Spleen (tissue), 11 donors: Measurements from ENCODE around the gene ARID3A. TPM values are rescaled to one million over a fixed set of nuclear protein-coding genes. Genes with fewer than 3 reads are reported as not detected.
A peak's percentile ranks its signal among the peaks of the same experiment; 100 is the strongest.

ENCODE experiments used
- DNase-seq: peaks from one replicate; pipeline ENCODE4 v3.0.0-alpha.2; 2020
- H3K27ac ChIP-seq, 8 donors: fragments of 200-600 bp; sonication (generic) in 7 of 8; 1 replicate in 4 of 8; 2 replicates in 4 of 8; pipeline versions ENCODE4 v1.5.0 to v1.8.0; 2016 to 2021; ENCODE audit warnings: inconsistent platforms in 4 of 8, mild to moderate bottlenecking in 4 of 8, moderate library complexity in 1 of 8
- H3K27me3 ChIP-seq, 7 donors: fragments of 200-600 bp; sonication (generic) in 6 of 7; replicated peaks in 1 of 7; 1 replicate in 4 of 7; 2 replicates in 3 of 7; pipeline versions ENCODE4 v1.5.0 to v1.8.0; 2016 to 2021; ENCODE audit warnings: inconsistent platforms in 3 of 7, mild to moderate bottlenecking in 1 of 7
- H3K36me3 ChIP-seq, 6 donors: fragments of 200-600 bp; sonication (generic) in 5 of 6; 1 replicate in 4 of 6; 2 replicates in 2 of 6; pipeline versions ENCODE4 v1.5.0 to v1.8.0; 2016 to 2021; ENCODE audit warnings: inconsistent platforms in 2 of 6
- H3K4me1 ChIP-seq, 6 donors: fragments of 200-600 bp; sonication (generic) in 5 of 6; 1 replicate in 3 of 6; 2 replicates in 3 of 6; pipeline versions ENCODE4 v1.5.0 to v1.8.0; 2016 to 2021; ENCODE audit warnings: inconsistent platforms in 3 of 6
- H3K4me3 ChIP-seq, 8 donors: fragments of 200-600 bp; sonication (generic) in 7 of 8; 1 replicate in 4 of 8; 2 replicates in 4 of 8; pipeline versions ENCODE4 v1.5.0 to v1.8.0; 2016 to 2021; ENCODE audit warnings: inconsistent platforms in 4 of 8, mild to moderate bottlenecking in 4 of 8, moderate library complexity in 2 of 8
- H3K9me3 ChIP-seq, 8 donors: fragments of 200-600 bp; sonication (generic) in 7 of 8; 1 replicate in 4 of 8; 2 replicates in 4 of 8; pipeline versions ENCODE4 v1.5.0 to v1.8.0; 2016 to 2021; ENCODE audit warnings: inconsistent platforms in 4 of 8
- CTCF ChIP-seq, 11 experiments: fragments of 200-600 bp in 7 of 11; fragments of 450-650 bp in 4 of 11; sonication (generic) in 4 of 11; IDR thresholded peaks in 8 of 11; conservative IDR thresholded peaks in 3 of 11; 1 replicate in 7 of 11; 2 replicates in 4 of 11; pipeline versions ENCODE4 v1.4.0 to v1.8.0; 2016 to 2021; ENCODE audit warnings: antibody characterized with exemption in 11 of 11, inconsistent platforms in 4 of 11, mild to moderate bottlenecking in 1 of 11
- POLR2A ChIP-seq, 3 donors: fragments of 450-650 bp; IDR thresholded peaks; one replicate each; pipeline ENCODE4 v1.5.1; 2017; ENCODE audit warnings: antibody characterized with exemption in 3 of 3, mild to moderate bottlenecking in 1 of 3
- POLR2AphosphoS5 ChIP-seq, 3 donors: sonication (generic); formaldehyde crosslinking; IDR thresholded peaks; one replicate each; pipeline ENCODE4 v1.5.1; 2017; ENCODE audit warnings: antibody characterized with exemption in 3 of 3
- WGBS, 5 donors: extraction: QIAGEN DNeasy Blood & Tissue Kit in 3 of 5; methylation state at CpG; one replicate each; pipeline versions ENCODE4 v1.1.5 to v1.1.7; 2013 to 2018; 5-methylcytosine and 5-hydroxymethylcytosine counted together
- intact Hi-C: fragments of 100-400 bp; cut with DNase I; formaldehyde crosslinking; loops from one replicate; pipeline ENCODE4 v1.15.0; 2023; ENCODE audit warnings: low total_unique reads
- polyA plus RNA-seq, 3 donors: library from polyadenylated mRNA; stranded (reverse); fragments of 200-250 nt; gene quantifications; one replicate each; pipeline ENCODE4 v1.2.1, GENCODE V29; 2013
- total RNA-seq, 7 donors: library from RNA; depleted of rRNA in 3 of 7; stranded (reverse); fragments of >200 nt in 3 of 7; fragmentation: NEBNext Ultra II Directional in 4 of 7; extraction: Animal tissue kit (Norgen Biotek cat#: 25700) in 4 of 7; gene quantifications; one replicate each; pipeline versions ENCODE4 v1.1.0 to v1.2.1, GENCODE V29; 2016 to 2021
- donor health status: healthy with polysubstance abuse.
- donor health status: DM: no; HTN: no; CAD: no; lungs with moderate emphysema.
- donor health status: DM: no; HTN: no; CAD: no.
- donor health status: Bipolar disorder and iron deficiency.
- donor health status: healthy.
- donor health status: DM: no; HTN: no; CAD: no.
- donor health status: DM: yes; HTN: yes; CAD: no.

ARID3A gene
- total and polyA plus RNA-seq, 10 donors, result 2.5 to 42.5 (median 17.7) TPM

- H3K9me3 ChIP-seq, result no peaks in the 10 kb centered on the region
- WGBS, 5 donors, result 7 to 19% (median 10%) methylated on average over 12 to 31 of the region's 31 CpGs
- H3K4me3 ChIP-seq, result peak overlapping the region; percentile 43 to 90 (median 87)
- peaks cover 11 to 79% (median 56%) of the 10 kb centered on the region in 6 donors for H3K4me1 ChIP-seq
- peak overlapping the region; percentile 86 to 98 (median 95) for H3K27ac ChIP-seq
- peaks cover 0 to 10% (median 4%) of the 10 kb centered on the region in 6 donors for H3K36me3 ChIP-seq
- TF ChIP-seq POLR2AphosphoS5 (IDR thresholded peaks at IDR 0.05), result no peak
- no peak for TF ChIP-seq CTCF (IDR thresholded peaks at IDR 0.05 in 8 of 11, conservative IDR thresholded peaks at IDR 0.05 in 3 of 11)
- no peak for TF ChIP-seq POLR2A (IDR thresholded peaks at IDR 0.05)
- no peak for DNase-seq
- intact Hi-C loops, result loop anchor here (2.0 to 10.0 kb wide), 2 partner anchors 58 to 140 kb away; no protein-coding TSS in a partner anchor
- H3K27me3 ChIP-seq, result peaks cover 2 to 19% (median 13%) of the 10 kb centered on the region in 7 donors
Measured at GRCh38 chr19:924553-925086, 1.2 kb upstream of the ARID3A start.

- TF ChIP-seq POLR2AphosphoS5 (IDR thresholded peaks at IDR 0.05) (no peak), CTCF (IDR thresholded peaks at IDR 0.05 in 8 of 11, conservative IDR thresholded peaks at IDR 0.05 in 3 of 11) (no peak), POLR2A (IDR thresholded peaks at IDR 0.05) (no peak)
- Histone ChIP-seq H3K9me3 (no peaks in the 10 kb centered on the region), H3K27ac (peak overlapping the region; percentile 86 to 98 (median 95)), H3K4me3 (peak overlapping the region; percentile 43 to 90 (median 87)), H3K27me3 (peaks cover 0 to 14% (median 9%) of the 10 kb centered on the region in 7 donors), H3K4me1 (peaks cover 9 to 79% (median 51%) of the 10 kb centered on the region in 6 donors), H3K36me3 (peaks cover 0 to 15% (median 9%) of the 10 kb centered on the region in 6 donors)
- intact Hi-C loops, result loop anchor here (2.0 to 10.0 kb wide), 2 partner anchors 58 to 140 kb away; no protein-coding TSS in a partner anchor
- no peak for DNase-seq
- 0 to 2% (median 0%) methylated on average over 13 to 39 of the region's 39 CpGs for WGBS, 5 donors
Measured at GRCh38 chr19:925087-925525, 729 bp upstream of the ARID3A start.

- WGBS, 5 donors, result 0 to 1% (median 0%) methylated on average over 9 to 21 of the region's 21 CpGs
- peak overlapping the region; percentile 43 to 90 (median 87) for H3K4me3 ChIP-seq
- H3K36me3 ChIP-seq, result peaks cover 0 to 27% (median 11%) of the 10 kb centered on the region in 6 donors
- H3K9me3 ChIP-seq, result no peaks in the 10 kb centered on the region
- no peak for DNase-seq
- peaks cover 0 to 76% (median 40%) of the 10 kb centered on the region in 6 donors for H3K4me1 ChIP-seq
- H3K27ac ChIP-seq, result peak overlapping the region; percentile 22 to 98 (median 95)
- H3K27me3 ChIP-seq, result peaks cover 0 to 3% (median 0%) of the 10 kb centered on the region in 7 donors
- TF ChIP-seq CTCF (IDR thresholded peaks at IDR 0.05 in 8 of 11, conservative IDR thresholded peaks at IDR 0.05 in 3 of 11) (no peak), POLR2AphosphoS5 (IDR thresholded peaks at IDR 0.05) (no peak), POLR2A (IDR thresholded peaks at IDR 0.05) (no peak)
- intact Hi-C loops, result loop anchor here (10.0 kb wide), 1 partner anchor 141 kb away; no protein-coding TSS in a partner anchor
Measured at GRCh38 chr19:926323-926588, 421 bp downstream of the ARID3A start.

- H3K27ac ChIP-seq, result peak overlapping the region; percentile 22 to 98 (median 95)
- peak; percentile 94 for DNase-seq
- H3K4me3 ChIP-seq, result peak overlapping the region; percentile 43 to 90 (median 87)
- H3K27me3 ChIP-seq, result no peaks in the 10 kb centered on the region
- H3K9me3 ChIP-seq, result no peaks in the 10 kb centered on the region
- peaks cover 0 to 31% (median 11%) of the 10 kb centered on the region in 6 donors for H3K36me3 ChIP-seq
- intact Hi-C loops, result loop anchor here (10.0 kb wide), 1 partner anchor 142 kb away; no protein-coding TSS in a partner anchor
- peaks cover 0 to 76% (median 36%) of the 10 kb centered on the region in 6 donors for H3K4me1 ChIP-seq
- WGBS, 5 donors, result 1 to 2% (median 1%) methylated on average over 46 to 52 of the region's 52 CpGs
- TF ChIP-seq CTCF (IDR thresholded peaks at IDR 0.05 in 8 of 11, conservative IDR thresholded peaks at IDR 0.05 in 3 of 11) (peak in 1 of 11 experiments; percentile 18), POLR2AphosphoS5 (IDR thresholded peaks at IDR 0.05) (peak in 2 of 3 donors; percentile 48 to 62), POLR2A (IDR thresholded peaks at IDR 0.05) (no peak)
Measured at GRCh38 chr19:926589-927350, 935 bp downstream of the ARID3A start.
